HepG2 (cell line): Measurements from ENCODE around the gene TUBGCP3.

Experiments
- ELF1 ChIP-seq: sonication (generic); formaldehyde crosslinking; IDR thresholded peaks from 2 replicates; pipeline ENCODE4 v1.4.0; 2020; ENCODE audit warnings: missing genetic modification reagents
- FOXM1 ChIP-seq: sonication (generic); formaldehyde crosslinking; IDR thresholded peaks from 2 replicates; pipeline ENCODE4 v1.5.0; 2020; ENCODE audit warnings: missing genetic modification reagents
- GTF2F1 ChIP-seq: fragments of 150-350 bp; IDR thresholded peaks from 2 replicates; pipeline ENCODE4 v1.6.1; 2014; ENCODE audit warnings: low read length
- POLR2A ChIP-seq, 2 experiments: IDR thresholded peaks; 2 replicates each; pipeline ENCODE4 v1.6.1; 2011; ENCODE audit warnings: low read depth in 2 of 2, low read length in 2 of 2, mild to moderate bottlenecking in 1 of 2, moderate library complexity in 1 of 2; ENCODE audit not compliant: insufficient read depth in 1 of 2
- PRDM10 ChIP-seq: sonication (generic); formaldehyde crosslinking; IDR thresholded peaks from 2 replicates; pipeline ENCODE4 v1.4.0; 2020; ENCODE audit warnings: low read depth, missing genetic modification reagents
- RAD51 ChIP-seq: fragments of 450-650 bp; IDR thresholded peaks from 2 replicates; pipeline ENCODE4 v1.6.1; 2016; ENCODE audit warnings: borderline replicate concordance
- UBTF ChIP-seq: sonication (generic); formaldehyde crosslinking; IDR thresholded peaks from 2 replicates; pipeline ENCODE4 v1.4.0; 2020; ENCODE audit warnings: mild to moderate bottlenecking, missing genetic modification reagents

- TF ChIP-seq GTF2F1 (no peak), UBTF (no peak), RAD51 (no peak), POLR2A (IDR thresholded peaks at IDR 0.05; ENCODE audit: insufficient read depth in 1 of 2, low read depth in 2 of 2, low read length in 2 of 2) (no peak), ELF1 (CRISPR knock-in tag) (no peak), PRDM10 (CRISPR knock-in tag) (no peak), FOXM1 (CRISPR knock-in tag) (no peak)
These were observed 137.6 kb downstream of the TUBGCP3 start for GRCh38 chr13:112450118-112450903.
